GM21423 (cell line): Measurements from ENCODE around the gene TXNDC11.

Source experiments
- ATAC-seq: cut with Tn5 transposase; IDR thresholded peaks from one replicate; pipeline ENCODE4 v1.9.1; 2021; ENCODE audit warnings: mild to moderate bottlenecking, moderate library complexity; ENCODE audit not compliant: unreplicated experiment

Gene TXNDC11

GRCh38 chr16:11662582-11662981 is 80.1 kb downstream of the TXNDC11 start:
- ATAC-seq, result no peak

GRCh38 chr16:11660565-11660964 is 82.1 kb downstream of the TXNDC11 start:
- no peak for ATAC-seq

- no peak for ATAC-seq
These were observed 83.6 kb downstream of the TXNDC11 start for GRCh38 chr16:11658896-11659708.

- ATAC-seq, result no peak
These were observed 85.1 kb downstream of the TXNDC11 start for GRCh38 chr16:11657556-11657955.

- no peak for ATAC-seq
These were observed 87.0 kb downstream of the TXNDC11 start for GRCh38 chr16:11655655-11656054.

- ATAC-seq, result no peak
These were observed 90.9 kb downstream of the TXNDC11 start for GRCh38 chr16:11651796-11652195.

GRCh38 chr16:11650641-11651591 is 91.7 kb downstream of the TXNDC11 start:
- ATAC-seq, result no peak

GRCh38 chr16:11649276-11649675 is 93.4 kb downstream of the TXNDC11 start:
- ATAC-seq, result no peak

- ATAC-seq, result no peak
These were observed 99.9 kb downstream of the TXNDC11 start for GRCh38 chr16:11642765-11643116.

- no peak for ATAC-seq
These were observed 101.5 kb downstream of the TXNDC11 start for GRCh38 chr16:11640987-11641817.

- no peak for ATAC-seq
These were observed 102.4 kb downstream of the TXNDC11 start for GRCh38 chr16:11639925-11640899.

- no peak for ATAC-seq
These were observed 103.6 kb downstream of the TXNDC11 start for GRCh38 chr16:11639008-11639562.

GRCh38 chr16:11638140-11638539 is 104.5 kb downstream of the TXNDC11 start:
- ATAC-seq, result no peak

- no peak for ATAC-seq
These were observed 105.3 kb downstream of the TXNDC11 start for GRCh38 chr16:11637320-11637719.

GRCh38 chr16:11636172-11636721 is 106.4 kb downstream of the TXNDC11 start:
- no peak for ATAC-seq

GRCh38 chr16:11635679-11636171 is 106.9 kb downstream of the TXNDC11 start:
- ATAC-seq, result no peak

- no peak for ATAC-seq
These were observed 107.5 kb downstream of the TXNDC11 start for GRCh38 chr16:11635113-11635652.

- no peak for ATAC-seq
These were observed 108.3 kb downstream of the TXNDC11 start for GRCh38 chr16:11634312-11634711.

- ATAC-seq, result no peak
These were observed 109.5 kb downstream of the TXNDC11 start for GRCh38 chr16:11633113-11633512.
